Dedifferentiated amniotic fluid mesenchymal stem cell (primary cell): ENCODE measurements around the gene EVA1B.

Experiments
- DNase-seq: peaks from one replicate; pipeline ENCODE4 v3.0.0-alpha.2; 2016; ENCODE audit errors: extremely low spot score

Gene EVA1B

DNA sequence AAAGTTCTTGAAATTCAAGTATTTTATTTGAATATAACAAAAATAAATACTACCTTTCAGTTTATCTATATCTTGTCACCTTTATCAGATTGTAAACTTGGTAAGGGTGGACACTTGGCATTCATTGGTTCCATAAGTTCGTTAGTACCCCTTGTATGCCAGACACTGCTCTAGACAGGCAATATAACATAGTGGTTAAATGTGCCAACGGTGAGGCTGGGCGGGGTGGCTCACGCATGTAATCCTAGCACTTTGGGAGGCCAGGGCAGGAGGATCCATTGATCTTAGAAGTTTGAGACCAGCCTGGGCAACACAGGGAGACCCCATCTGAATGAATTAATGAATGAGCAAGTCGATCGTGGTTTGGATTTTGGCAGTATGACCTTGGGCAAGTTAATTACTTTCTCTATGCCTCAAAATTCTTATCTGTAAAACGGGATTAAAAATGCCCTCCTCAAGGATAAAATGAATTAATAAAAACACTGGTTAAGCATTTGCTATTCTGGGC, 43.6 kb downstream of the EVA1B start:
- DNase-seq = no peak

DNA sequence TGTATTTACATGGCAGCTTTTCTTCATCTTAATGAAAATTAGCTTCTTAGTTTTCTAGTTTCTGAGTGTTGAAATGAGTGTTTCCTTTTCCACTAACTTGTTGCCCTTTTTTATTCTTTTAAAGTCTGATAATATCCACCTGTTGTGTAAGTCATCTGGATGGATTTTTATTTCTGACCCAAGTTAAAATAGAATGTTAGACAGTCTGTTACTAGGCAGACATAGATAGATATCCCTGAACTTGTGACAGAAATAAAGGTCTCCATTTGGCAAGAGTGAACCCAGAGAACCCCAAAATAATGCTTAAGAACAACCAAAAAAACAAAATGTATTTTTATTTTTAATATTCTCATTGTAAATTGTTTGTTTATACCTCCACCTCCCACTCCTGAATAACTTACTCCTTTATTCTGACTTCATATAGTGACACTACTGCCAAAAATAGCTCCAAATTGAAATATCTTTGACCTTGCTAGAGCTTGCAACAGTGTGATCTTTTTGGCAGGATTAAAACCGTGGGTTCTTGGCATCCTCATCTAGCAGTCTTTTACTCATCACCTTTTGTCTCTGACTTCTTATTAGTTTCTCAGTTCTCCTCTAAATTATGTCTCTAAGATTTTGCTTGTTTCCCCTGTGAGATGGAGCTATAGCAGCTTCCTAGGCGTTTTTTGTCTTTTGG, 44.2 kb downstream of the EVA1B start:
- no peak for DNase-seq

DNA sequence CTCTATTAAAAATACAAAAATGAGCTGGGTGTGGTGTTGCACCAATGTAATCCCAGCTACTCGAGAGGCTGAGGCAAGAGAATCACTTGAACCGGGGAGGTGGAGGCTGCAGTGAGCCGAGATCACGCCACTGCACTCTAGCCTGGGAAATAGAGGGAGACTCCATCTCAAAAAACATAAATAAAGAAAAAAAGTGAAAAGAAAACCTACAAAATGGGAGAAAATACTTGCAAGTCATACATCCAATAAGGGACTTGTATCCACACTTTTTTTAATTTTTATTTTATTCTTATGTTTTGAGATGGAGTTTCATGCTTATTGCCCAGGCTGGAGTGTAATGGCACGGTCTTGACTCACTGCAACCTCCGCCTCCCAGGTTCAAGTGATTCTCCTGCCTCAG, 46.8 kb downstream of the EVA1B start:
- DNase-seq = no peak

DNA sequence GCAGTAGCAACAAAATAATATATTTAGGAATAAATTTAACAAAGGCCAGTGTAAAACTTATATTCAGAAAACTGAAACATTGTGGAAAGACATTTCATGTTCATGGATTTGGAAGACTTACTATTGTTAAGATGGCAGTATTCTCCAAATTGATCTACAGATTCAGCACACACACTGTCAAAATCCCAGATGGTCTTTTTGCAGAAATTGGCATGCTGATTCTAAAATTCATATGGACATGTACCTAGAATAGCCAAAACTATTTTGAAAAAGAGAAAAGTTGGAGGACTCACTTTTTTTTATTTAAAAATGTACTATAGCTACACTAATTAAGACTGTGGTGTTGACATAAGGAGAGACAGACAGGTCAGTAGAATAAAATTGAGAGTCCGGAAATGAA, 49.2 kb downstream of the EVA1B start:
- no peak for DNase-seq

DNA sequence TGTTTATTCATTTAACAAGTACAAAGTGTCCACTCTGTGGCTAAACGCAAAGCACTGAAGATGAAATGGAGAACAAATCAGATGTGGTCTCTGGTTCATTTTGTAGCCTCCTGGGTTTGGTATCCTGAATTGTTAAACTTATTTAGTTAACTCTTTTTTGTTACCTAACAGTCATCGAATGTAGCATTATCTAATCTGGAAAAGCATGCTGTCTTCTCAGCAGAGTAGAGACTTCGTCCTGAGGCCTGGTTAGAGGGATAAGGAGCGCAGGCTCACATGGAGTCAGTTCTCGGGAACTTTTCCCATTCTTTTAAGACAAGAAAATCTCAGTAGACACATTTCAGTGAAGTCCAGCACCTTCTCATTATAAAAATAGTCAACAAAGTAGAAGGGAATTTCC, 50.4 kb downstream of the EVA1B start:
- DNase-seq = no peak
